ENCODE data around the gene ZNF69.
"Not testable (repeated sequence)": the region's sequence is repeated elsewhere in the genome, so short reads cannot be mapped to it uniquely, and the experiment has no call there.

Gene ZNF69

DNA sequence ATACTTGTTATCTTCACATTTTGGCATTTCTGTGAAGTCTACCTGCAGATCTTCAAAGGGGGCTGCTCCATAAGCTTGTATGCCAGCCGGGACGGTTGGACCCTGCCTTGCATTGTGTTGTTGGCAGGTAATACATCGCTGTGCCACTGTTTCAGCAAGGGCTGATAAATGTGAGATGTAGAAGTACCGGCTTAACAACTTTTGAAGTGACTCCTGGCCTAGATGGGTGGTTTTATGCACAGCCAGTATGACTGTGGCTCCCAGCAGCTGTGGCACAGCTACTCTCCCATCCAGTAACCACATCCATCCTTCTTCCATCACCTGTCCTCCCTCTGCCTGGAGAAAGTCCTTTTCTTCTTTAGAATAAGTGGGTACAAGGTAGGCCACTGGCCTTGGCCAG is 57.1 kb downstream of the ZNF69 start:
- DNase-seq (ENCODE audit: low spot score): no peak
- ChIA-PET CTCF (no interaction called here), POLR2A (ENCODE audit: low non-redundant PET) (no interaction called here)
- TF ChIP-seq, protein P1, sequence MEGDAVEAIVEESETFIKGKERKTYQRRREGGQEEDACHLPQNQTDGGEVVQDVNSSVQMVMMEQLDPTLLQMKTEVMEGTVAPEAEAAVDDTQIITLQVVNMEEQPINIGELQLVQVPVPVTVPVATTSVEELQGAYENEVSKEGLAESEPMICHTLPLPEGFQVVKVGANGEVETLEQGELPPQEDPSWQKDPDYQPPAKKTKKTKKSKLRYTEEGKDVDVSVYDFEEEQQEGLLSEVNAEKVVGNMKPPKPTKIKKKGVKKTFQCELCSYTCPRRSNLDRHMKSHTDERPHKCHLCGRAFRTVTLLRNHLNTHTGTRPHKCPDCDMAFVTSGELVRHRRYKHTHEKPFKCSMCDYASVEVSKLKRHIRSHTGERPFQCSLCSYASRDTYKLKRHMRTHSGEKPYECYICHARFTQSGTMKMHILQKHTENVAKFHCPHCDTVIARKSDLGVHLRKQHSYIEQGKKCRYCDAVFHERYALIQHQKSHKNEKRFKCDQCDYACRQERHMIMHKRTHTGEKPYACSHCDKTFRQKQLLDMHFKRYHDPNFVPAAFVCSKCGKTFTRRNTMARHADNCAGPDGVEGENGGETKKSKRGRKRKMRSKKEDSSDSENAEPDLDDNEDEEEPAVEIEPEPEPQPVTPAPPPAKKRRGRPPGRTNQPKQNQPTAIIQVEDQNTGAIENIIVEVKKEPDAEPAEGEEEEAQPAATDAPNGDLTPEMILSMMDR (conservative IDR thresholded peaks at IDR 0.05; ENCODE audit: low read depth): no peak
- no peak overlapping the region for H3K27ac ChIP-seq

GRCh38 chr19:11948646-11949045 is 61.1 kb downstream of the ZNF69 start:
- POLR2A ChIA-PET (ENCODE audit: low non-redundant PET): no interaction called here
- TF ChIP-seq, protein P1 (conservative IDR thresholded peaks at IDR 0.05; ENCODE audit: low read depth): no peak
- CTCF ChIA-PET: interaction anchor here (0.6 kb wide), 1 partner anchor 54 kb away, joined by 3 read pairs; no protein-coding TSS in a partner anchor
- no peak overlapping the region for H3K27ac ChIP-seq
- DNase-seq (ENCODE audit: low spot score): no peak

GRCh38 chr19:11949201-11949600 is 61.6 kb downstream of the ZNF69 start:
- ChIA-PET POLR2A (ENCODE audit: low non-redundant PET) (no interaction called here), CTCF (no interaction called here)
- TF ChIP-seq, protein P1 (conservative IDR thresholded peaks at IDR 0.05; ENCODE audit: low read depth): no peak
- no peak for DNase-seq (ENCODE audit: low spot score)
- no peak overlapping the region for H3K27ac ChIP-seq

DNA sequence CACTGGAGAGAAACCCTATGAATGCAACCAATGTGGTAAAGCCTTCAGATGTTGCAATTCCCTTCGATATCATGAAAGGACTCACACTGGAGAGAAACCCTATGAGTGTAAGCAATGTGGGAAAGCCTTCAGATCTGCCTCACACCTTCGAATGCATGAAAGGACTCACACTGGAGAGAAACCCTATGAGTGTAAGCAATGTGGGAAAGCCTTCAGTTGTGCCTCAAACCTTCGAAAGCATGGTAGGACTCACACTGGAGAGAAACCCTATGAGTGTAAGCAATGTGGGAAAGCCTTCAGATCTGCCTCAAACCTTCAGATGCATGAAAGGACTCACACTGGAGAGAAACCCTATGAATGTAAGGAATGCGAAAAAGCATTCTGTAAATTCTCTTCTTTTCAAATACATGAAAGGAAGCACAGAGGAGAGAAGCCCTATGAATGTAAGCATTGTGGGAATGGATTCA is 62.1 kb downstream of the ZNF69 start:
- POLR2A ChIA-PET (ENCODE audit: low non-redundant PET); DNase-seq (ENCODE audit: low spot score); CTCF ChIA-PET; H3K27ac ChIP-seq: not testable (repeated sequence)

GRCh38 chr19:11950312-11950711 is 62.7 kb downstream of the ZNF69 start:
- no peak for DNase-seq (ENCODE audit: low spot score)
- no peak overlapping the region for H3K27ac ChIP-seq
- ChIA-PET POLR2A (ENCODE audit: low non-redundant PET) (no interaction called here), CTCF (no interaction called here)
- TF ChIP-seq, protein P1 (conservative IDR thresholded peaks at IDR 0.05; ENCODE audit: low read depth): no peak

Data from RWPE1 (cell line).